Gastroesophageal sphincter (tissue), 4 donors: ENCODE data around the gene C1GALT1C1. TPM values are rescaled to one million over a fixed set of nuclear protein-coding genes. Genes with fewer than 3 reads are reported as not detected.

Experiments
- ATAC-seq: fragments of 150-250 bp; one replicate; pipeline ENCODE4 v1.9.1; 2016; ENCODE audit warnings: mild to moderate bottlenecking, moderate library complexity
- H3K27ac ChIP-seq, 4 donors: fragments of 200-600 bp; sonication (generic) in 3 of 4; 1 replicate in 3 of 4; 2 replicates in 1 of 4; pipeline ENCODE4 v1.5.1; 2016 to 2019
- H3K27me3 ChIP-seq: fragments of 200-600 bp; sonication (generic); one replicate; pipeline ENCODE4 v1.5.1; 2019
- H3K36me3 ChIP-seq, 2 donors: fragments of 200-600 bp; sonication (generic); one replicate each; pipeline ENCODE4 v1.5.1; 2019; ENCODE audit warnings: control low read depth in 1 of 2
- H3K4me1 ChIP-seq, 3 donors: fragments of 200-600 bp; sonication (generic); 1 replicate in 2 of 3; 2 replicates in 1 of 3; pipeline ENCODE4 v1.5.1; 2016 to 2019; ENCODE audit warnings: control low read depth in 2 of 3
- H3K4me3 ChIP-seq, 2 donors: fragments of 200-600 bp; sonication (generic); one replicate each; pipeline ENCODE4 v1.5.1; 2019; ENCODE audit warnings: mild to moderate bottlenecking in 1 of 2, moderate library complexity in 1 of 2
- H3K9me3 ChIP-seq, 3 donors: fragments of 200-600 bp; sonication (generic); one replicate each; pipeline ENCODE4 v1.5.1; 2017 to 2019; ENCODE audit warnings: control low read depth in 2 of 3
- CTCF ChIP-seq, 4 experiments: fragments of 200-600 bp in 2 of 4; fragments of 450-650 bp in 2 of 4; sonication (generic) in 1 of 4; IDR thresholded peaks; one replicate each; pipeline ENCODE4 v1.5.1; 2017 to 2019; ENCODE audit warnings: antibody characterized with exemption in 4 of 4, mild to moderate bottlenecking in 2 of 4, moderate library complexity in 2 of 4
- EP300 ChIP-seq: sonication (generic); formaldehyde crosslinking; IDR thresholded peaks from one replicate; pipeline ENCODE4 v1.6.1; 2017; ENCODE audit warnings: antibody characterized with exemption, mild to moderate bottlenecking
- POLR2A ChIP-seq, 2 donors: fragments of 450-650 bp; IDR thresholded peaks; one replicate each; pipeline ENCODE4 v1.6.1; 2017; ENCODE audit warnings: antibody characterized with exemption in 2 of 2, mild to moderate bottlenecking in 2 of 2, moderate library complexity in 1 of 2
- POLR2AphosphoS5 ChIP-seq: sonication (generic); formaldehyde crosslinking; IDR thresholded peaks from one replicate; pipeline ENCODE4 v1.6.1; 2017; ENCODE audit warnings: antibody characterized with exemption
- WGBS, 2 donors: methylation state at CpG; one replicate each; pipeline ENCODE4 v1.1.5; 2018; ENCODE audit warnings: low coverage in 1 of 2; 5-methylcytosine and 5-hydroxymethylcytosine counted together
- total RNA-seq, 4 donors: library from RNA; depleted of rRNA; stranded (reverse); fragments of >200 nt; gene quantifications; one replicate each; pipeline ENCODE4 v1.1.0, GENCODE V29; 2016

The C1GALT1C1 gene
- total RNA-seq, result 10 to 100 TPM; 15.2 to 24.8 (median 20.9) TPM

- Histone ChIP-seq H3K4me3 (peak within 1 kb of the TSS; percentile 67 to 78), H3K4me1 (peaks cover 0 to 10% (median 0%) of the 10 kb centered on the region in 3 donors), H3K36me3 (no peaks in the 10 kb centered on the region), H3K9me3 (no peaks in the 10 kb centered on the region), H3K27me3 (no peaks in the 10 kb centered on the region), H3K27ac (peak within 1 kb of the TSS; percentile 86 to 99 (median 89))
- peak; percentile 99 for ATAC-seq
- TF ChIP-seq CTCF (IDR thresholded peaks at IDR 0.05) (peak in 1 of 4 experiments; percentile 11), POLR2A (IDR thresholded peaks at IDR 0.05) (peak; percentile 32 to 34), EP300 (no peak), POLR2AphosphoS5 (peak; percentile 84)
- 0 to 46% methylated on average over 6 to 24 of the region's 68 CpGs for WGBS, 2 donors
Measured at GRCh38 chrX:120629667-120630537, at the start of gene C1GALT1C1. Gene C1GALT1C1 (minus strand): TSS chrX:120630054. CDS start chrX:120627166, 2,888 bp downstream.

- WGBS, 2 donors, result 86 to 90% methylated on average over 1 of the region's 2 CpGs
Measured at GRCh38 chrX:120677004-120677652, 47.3 kb upstream of the C1GALT1C1 start.

GRCh38 chrX:120672841-120673530 is 43.1 kb upstream of the C1GALT1C1 start:
- peak; percentile 40 for ATAC-seq
- TF ChIP-seq CTCF (IDR thresholded peaks at IDR 0.05) (no peak), POLR2AphosphoS5 (no peak), POLR2A (IDR thresholded peaks at IDR 0.05) (no peak), EP300 (no peak)
- no peaks in the 10 kb centered on the region for H3K27me3 ChIP-seq
- H3K4me3 ChIP-seq, result no peak overlapping the region
- H3K4me1 ChIP-seq, result no peaks in the 10 kb centered on the region
- no peaks in the 10 kb centered on the region for H3K36me3 ChIP-seq
- H3K9me3 ChIP-seq, result no peaks in the 10 kb centered on the region
- peak overlapping the region in 2 of 4 donors; percentile 7 to 24 for H3K27ac ChIP-seq
- WGBS, 2 donors, result 79 to 82% methylated on average over 2 to 3 of the region's 4 CpGs

More at GRCh38 chrX:120677004-120677652, 47.3 kb upstream of the C1GALT1C1 start:
- no peak for ATAC-seq
- Histone ChIP-seq H3K27me3 (no peaks in the 10 kb centered on the region), H3K27ac (no peak overlapping the region), H3K9me3 (no peaks in the 10 kb centered on the region), H3K36me3 (no peaks in the 10 kb centered on the region), H3K4me3 (no peak overlapping the region), H3K4me1 (no peaks in the 10 kb centered on the region)
- TF ChIP-seq CTCF (IDR thresholded peaks at IDR 0.05) (no peak), POLR2A (IDR thresholded peaks at IDR 0.05) (no peak), EP300 (no peak), POLR2AphosphoS5 (no peak)

- TF ChIP-seq POLR2A (IDR thresholded peaks at IDR 0.05), result no peak
- TF ChIP-seq POLR2AphosphoS5, result peak; percentile 69
- H3K9me3 ChIP-seq, result no peaks in the 10 kb centered on the region
- H3K27me3 ChIP-seq, result no peaks in the 10 kb centered on the region
- H3K27ac ChIP-seq, result peak overlapping the region in 2 of 4 donors; percentile 5 to 60
- peak; percentile 86 for ATAC-seq
- H3K4me1 ChIP-seq, result no peaks in the 10 kb centered on the region
- WGBS, 2 donors, result 28 to 53% methylated on average over 2 to 3 of the region's 3 CpGs
- no peak overlapping the region for H3K4me3 ChIP-seq
- no peaks in the 10 kb centered on the region for H3K36me3 ChIP-seq
Measured at GRCh38 chrX:120672389-120672788, 42.5 kb upstream of the C1GALT1C1 start.

GRCh38 chrX:120671963-120672362 is 42.1 kb upstream of the C1GALT1C1 start:
- H3K27ac ChIP-seq, result peak overlapping the region in 2 of 4 donors; percentile 5 to 60
- ATAC-seq, result no peak
- H3K4me1 ChIP-seq, result no peaks in the 10 kb centered on the region
- H3K36me3 ChIP-seq, result no peaks in the 10 kb centered on the region
- no peak overlapping the region for H3K4me3 ChIP-seq
- no peak for TF ChIP-seq CTCF (IDR thresholded peaks at IDR 0.05)
- TF ChIP-seq POLR2AphosphoS5, result no peak
- no peak for TF ChIP-seq POLR2A (IDR thresholded peaks at IDR 0.05)
- TF ChIP-seq EP300, result no peak
- H3K9me3 ChIP-seq, result no peaks in the 10 kb centered on the region
- no peaks in the 10 kb centered on the region for H3K27me3 ChIP-seq
